ENCODE data around the gene MICU1.

GRCh38 chr10:72484521-72484920, 141.4 kb downstream of the MICU1 start:
- TF ChIP-seq POLR2A (IDR thresholded peaks at IDR 0.05; ENCODE audit: low read depth, low read length), result no peak
- TF ChIP-seq POLR2AphosphoS5 (IDR thresholded peaks at IDR 0.05; ENCODE audit: low read depth, low read length), result no peak
- TF ChIP-seq TAF1 (IDR thresholded peaks at IDR 0.05; ENCODE audit: borderline replicate concordance, low read depth, low read length), result no peak
